Fibroblast of the aortic adventitia (primary cell): ENCODE measurements around the gene UBE2O. TPM values are rescaled to one million over a fixed set of nuclear protein-coding genes. Genes with fewer than 3 reads are reported as not detected.

Experiments used
- DNase-seq: peaks from one replicate; pipeline ENCODE4 v3.0.0-alpha.2; 2010; ENCODE audit warnings: low read depth
- H3K4me3 ChIP-seq: 2 replicates; pipeline ENCODE4 v1.5.1; 2011; ENCODE audit warnings: low read depth, mild to moderate bottlenecking, control low read depth, low read length, moderate library complexity
- total RNA-seq: library from RNA; depleted of rRNA; stranded (reverse); fragments of >200 nt; gene quantifications from 2 replicates; pipeline ENCODE4 v1.2.3, GENCODE V29; 2012; ENCODE audit warnings: low replicate concordance
- TF ChIP-seq, protein P1 (sequence below): IDR thresholded peaks from 2 replicates; pipeline ENCODE4 v1.5.1; 2011; ENCODE audit warnings: mild to moderate bottlenecking, low read length, control low read depth, inconsistent platforms; ENCODE audit not compliant: insufficient read depth

UBE2O gene
- total RNA-seq, 1 donor: 16.3 TPM

GRCh38 chr17:76439314-76439928 is 13.5 kb downstream of the UBE2O start:
- TF ChIP-seq, protein P1, sequence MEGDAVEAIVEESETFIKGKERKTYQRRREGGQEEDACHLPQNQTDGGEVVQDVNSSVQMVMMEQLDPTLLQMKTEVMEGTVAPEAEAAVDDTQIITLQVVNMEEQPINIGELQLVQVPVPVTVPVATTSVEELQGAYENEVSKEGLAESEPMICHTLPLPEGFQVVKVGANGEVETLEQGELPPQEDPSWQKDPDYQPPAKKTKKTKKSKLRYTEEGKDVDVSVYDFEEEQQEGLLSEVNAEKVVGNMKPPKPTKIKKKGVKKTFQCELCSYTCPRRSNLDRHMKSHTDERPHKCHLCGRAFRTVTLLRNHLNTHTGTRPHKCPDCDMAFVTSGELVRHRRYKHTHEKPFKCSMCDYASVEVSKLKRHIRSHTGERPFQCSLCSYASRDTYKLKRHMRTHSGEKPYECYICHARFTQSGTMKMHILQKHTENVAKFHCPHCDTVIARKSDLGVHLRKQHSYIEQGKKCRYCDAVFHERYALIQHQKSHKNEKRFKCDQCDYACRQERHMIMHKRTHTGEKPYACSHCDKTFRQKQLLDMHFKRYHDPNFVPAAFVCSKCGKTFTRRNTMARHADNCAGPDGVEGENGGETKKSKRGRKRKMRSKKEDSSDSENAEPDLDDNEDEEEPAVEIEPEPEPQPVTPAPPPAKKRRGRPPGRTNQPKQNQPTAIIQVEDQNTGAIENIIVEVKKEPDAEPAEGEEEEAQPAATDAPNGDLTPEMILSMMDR: no peak
- no peak for DNase-seq
- no peak overlapping the region for H3K4me3 ChIP-seq

GRCh38 chr17:76438906-76439305 is 14.0 kb downstream of the UBE2O start:
- no peak for DNase-seq
- no peak overlapping the region for H3K4me3 ChIP-seq
- TF ChIP-seq, protein P1: no peak

- no peak for DNase-seq
- no peak overlapping the region for H3K4me3 ChIP-seq
- TF ChIP-seq, protein P1: no peak
These were observed 15.2 kb downstream of the UBE2O start for GRCh38 chr17:76437467-76438402.

- DNase-seq: no peak
- H3K4me3 ChIP-seq: no peak overlapping the region
- TF ChIP-seq, protein P1: no peak
These were observed 17.2 kb downstream of the UBE2O start for GRCh38 chr17:76435751-76436150.

DNA sequence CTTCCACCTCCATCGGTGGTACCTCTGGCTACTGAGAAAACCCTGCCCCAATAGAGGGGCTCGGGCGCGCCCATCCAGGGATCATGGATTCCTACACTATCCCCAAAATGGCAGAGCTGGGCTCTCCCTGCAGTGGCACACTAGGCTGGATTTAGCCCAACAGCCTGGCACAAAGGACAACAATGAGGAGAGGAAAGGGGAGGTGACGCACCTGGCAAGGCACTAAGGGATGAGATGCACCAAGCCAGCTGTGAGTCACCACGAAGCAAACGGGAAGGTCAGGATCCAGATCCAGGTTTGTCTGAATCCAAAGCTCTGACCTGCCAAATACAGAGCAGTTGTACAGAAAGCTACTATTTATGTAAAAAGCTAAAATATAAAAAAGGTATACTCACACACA is 18.1 kb downstream of the UBE2O start:
- DNase-seq: no peak
- TF ChIP-seq, protein P1: no peak
- no peak overlapping the region for H3K4me3 ChIP-seq

- no peak for DNase-seq
- TF ChIP-seq, protein P1: no peak
- no peak overlapping the region for H3K4me3 ChIP-seq
These were observed 19.3 kb downstream of the UBE2O start for GRCh38 chr17:76433693-76434092.
